Keratinocyte (primary cell): ENCODE data around the gene ZACN.

Experiments
- EZH2 ChIP-seq: IDR thresholded peaks from one replicate; pipeline ENCODE4 v1.6.1; 2012; ENCODE audit warnings: inconsistent platforms, mild to moderate bottlenecking, low read length, moderate library complexity
- TF ChIP-seq, protein P1 (sequence below), 3 experiments: IDR thresholded peaks in 1 of 3; conservative IDR thresholded peaks in 1 of 3; optimal IDR thresholded peaks in 1 of 3; 2 replicates in 2 of 3; 3 replicates in 1 of 3; pipeline versions ENCODE3 to v1.5.1; 2011; ENCODE audit warnings: low read length in 3 of 3, mild to moderate bottlenecking in 3 of 3, moderate library complexity in 2 of 3, control low read depth in 1 of 3, inconsistent platforms in 1 of 3; ENCODE audit not compliant: insufficient read depth in 2 of 3; ENCODE audit errors: extremely low read depth in 1 of 3

GRCh38 chr17:76089680-76090516 is 10.9 kb downstream of the ZACN start:
- TF ChIP-seq, protein P1, sequence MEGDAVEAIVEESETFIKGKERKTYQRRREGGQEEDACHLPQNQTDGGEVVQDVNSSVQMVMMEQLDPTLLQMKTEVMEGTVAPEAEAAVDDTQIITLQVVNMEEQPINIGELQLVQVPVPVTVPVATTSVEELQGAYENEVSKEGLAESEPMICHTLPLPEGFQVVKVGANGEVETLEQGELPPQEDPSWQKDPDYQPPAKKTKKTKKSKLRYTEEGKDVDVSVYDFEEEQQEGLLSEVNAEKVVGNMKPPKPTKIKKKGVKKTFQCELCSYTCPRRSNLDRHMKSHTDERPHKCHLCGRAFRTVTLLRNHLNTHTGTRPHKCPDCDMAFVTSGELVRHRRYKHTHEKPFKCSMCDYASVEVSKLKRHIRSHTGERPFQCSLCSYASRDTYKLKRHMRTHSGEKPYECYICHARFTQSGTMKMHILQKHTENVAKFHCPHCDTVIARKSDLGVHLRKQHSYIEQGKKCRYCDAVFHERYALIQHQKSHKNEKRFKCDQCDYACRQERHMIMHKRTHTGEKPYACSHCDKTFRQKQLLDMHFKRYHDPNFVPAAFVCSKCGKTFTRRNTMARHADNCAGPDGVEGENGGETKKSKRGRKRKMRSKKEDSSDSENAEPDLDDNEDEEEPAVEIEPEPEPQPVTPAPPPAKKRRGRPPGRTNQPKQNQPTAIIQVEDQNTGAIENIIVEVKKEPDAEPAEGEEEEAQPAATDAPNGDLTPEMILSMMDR (optimal IDR thresholded peaks at IDR 0.05 in 1 of 3, IDR thresholded peaks at IDR 0.05 in 1 of 3, conservative IDR thresholded peaks at IDR 0.05 in 1 of 3; ENCODE audit: extremely low read depth in 1 of 3, insufficient read depth in 2 of 3, low read length in 3 of 3): no peak
- TF ChIP-seq EZH2: no peak
